Islet precursor cell (in vitro differentiated cells): ENCODE results near the gene CAPN1.
"Not testable (repeated sequence)": the region's sequence is repeated elsewhere in the genome, so short reads cannot be mapped to it uniquely, and the experiment has no call there.

Experiments used
- DNase-seq: peaks from one replicate; pipeline ENCODE4 v3.0.0-alpha.2; 2018

The CAPN1 gene

DNA sequence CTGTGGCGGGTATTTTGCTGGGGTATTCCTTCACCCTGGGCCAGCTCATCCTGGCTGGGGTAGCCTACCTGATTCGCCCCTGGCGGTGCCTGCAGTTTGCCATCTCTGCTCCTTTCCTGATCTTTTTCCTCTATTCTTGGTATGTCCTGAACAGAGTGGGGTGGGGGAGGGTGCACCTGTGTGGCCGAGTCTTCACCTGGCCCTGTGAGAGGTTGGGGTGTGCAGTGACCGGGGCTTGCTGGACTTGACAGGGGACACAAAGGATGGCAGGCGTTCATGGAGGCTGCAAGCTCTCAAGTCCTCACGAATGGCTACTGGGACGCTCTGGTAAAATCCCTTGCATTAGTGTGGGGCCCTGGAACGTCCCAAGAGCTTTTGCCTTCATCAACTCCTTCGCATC is 39.3 kb downstream of the CAPN1 start:
- DNase-seq: no peak

DNA sequence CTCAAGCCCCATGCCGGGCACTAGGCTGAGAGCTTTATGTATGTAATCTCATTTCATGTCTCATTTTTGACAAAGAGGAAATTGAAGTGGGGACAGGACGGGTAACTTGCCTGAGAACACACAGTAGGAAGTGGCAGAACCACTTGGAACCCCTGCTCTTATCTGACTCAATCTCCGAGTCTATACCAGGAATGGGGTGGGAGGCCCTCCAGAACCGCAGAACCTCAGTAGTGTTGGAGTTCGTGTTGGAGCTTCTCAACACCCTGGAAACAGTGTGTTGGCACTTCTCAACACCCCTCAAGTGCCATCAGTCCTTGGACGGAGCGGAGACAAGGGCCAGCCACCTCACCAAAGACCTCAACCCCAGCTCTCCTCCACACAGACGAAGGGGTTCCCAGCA is 41.3 kb downstream of the CAPN1 start:
- DNase-seq: no peak

DNA sequence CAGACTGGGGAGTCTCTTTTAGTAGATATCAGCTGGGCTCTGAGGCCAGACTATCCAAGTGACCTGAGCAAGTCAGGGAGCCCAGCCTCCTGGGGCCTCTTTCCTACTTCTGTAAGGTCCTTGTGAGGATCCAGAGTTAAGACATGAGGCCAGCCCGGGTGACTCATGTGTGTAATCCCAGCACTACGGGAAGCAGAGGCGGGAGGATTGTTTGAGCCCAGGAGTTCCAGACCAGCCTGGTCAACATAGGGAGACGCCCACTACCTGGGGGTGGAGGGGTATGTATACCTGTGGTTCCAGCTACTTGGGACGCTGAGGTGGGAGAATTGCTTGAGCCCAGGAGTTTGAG is 43.2 kb downstream of the CAPN1 start:
- DNase-seq: peak; percentile 94

DNA sequence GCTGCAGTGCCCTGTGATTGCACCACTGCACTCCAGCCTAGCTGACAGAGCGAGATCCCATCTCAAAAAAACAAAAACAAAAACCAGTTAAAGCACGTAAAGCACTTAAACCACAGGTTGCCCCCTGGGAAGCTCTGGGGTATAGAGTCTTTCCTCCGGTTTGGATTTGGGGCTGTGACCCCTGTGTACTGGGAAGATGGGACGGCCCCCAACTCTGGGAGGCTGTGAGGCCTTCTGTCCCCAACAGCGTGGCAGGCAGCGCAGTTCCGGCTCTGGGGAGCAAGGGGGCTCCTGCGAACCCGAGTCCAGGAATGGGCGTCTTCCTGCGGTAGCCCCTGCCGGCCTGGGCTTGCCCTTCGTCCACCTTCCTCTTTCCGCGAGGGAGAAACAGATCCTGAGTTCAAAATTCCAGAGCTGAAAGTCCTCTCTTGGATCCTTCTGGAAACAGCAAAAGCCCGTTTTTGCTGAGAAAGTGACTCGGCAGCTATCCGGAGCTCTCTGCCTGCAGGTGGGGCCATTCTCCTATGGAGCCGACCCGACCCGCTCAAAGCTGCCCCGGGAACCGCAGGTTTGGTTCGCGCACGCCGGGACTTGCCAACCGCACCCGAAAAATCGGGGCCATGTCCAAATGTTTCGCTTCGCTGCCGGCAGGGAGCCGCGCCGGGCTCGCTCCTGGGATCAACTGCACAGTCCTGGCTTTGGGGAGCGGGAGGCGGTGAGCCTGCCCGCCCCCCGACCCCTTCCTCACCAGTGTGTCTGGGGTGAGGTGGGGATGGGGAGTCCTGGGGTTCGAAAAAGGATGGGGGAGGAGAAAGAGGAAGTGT is 43.8 kb downstream of the CAPN1 start:
- DNase-seq: peak; percentile 78

DNA sequence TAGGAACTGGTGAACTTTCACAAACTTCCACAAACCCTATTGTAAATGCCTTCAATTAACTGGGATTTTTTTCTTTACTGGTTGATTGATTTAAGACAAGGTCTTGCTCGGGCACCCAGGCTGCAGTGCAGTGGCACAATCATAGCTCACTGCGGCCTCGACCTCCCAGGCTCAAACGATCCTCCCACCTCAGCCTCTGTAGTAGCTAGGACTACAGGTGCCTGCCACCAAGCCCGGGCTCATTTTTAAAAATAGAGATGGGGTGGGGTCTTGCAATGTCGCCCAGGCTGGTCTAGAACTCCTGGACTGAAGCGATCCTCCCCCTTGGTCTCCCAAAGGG is 44.3 kb downstream of the CAPN1 start:
- DNase-seq: no peak

DNA sequence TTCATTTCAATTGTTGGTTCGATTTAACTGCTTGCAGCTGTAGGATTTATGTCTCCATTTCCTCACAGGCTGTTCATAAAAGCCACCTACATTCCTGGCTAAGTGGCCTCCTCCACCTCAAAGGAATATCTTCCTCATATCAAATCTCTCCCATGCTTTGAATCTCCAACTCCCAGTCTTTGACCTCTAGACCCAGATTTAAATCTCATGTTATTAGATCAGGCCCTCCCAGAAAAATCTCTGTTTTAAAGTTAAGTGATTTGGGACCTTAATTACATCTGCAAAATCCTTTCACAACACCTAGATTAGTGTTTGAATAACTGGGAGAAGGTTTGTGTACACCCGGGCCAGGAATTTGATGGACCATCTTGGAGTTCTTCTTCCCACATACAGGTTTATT is 46.2 kb downstream of the CAPN1 start:
- no peak for DNase-seq

DNA sequence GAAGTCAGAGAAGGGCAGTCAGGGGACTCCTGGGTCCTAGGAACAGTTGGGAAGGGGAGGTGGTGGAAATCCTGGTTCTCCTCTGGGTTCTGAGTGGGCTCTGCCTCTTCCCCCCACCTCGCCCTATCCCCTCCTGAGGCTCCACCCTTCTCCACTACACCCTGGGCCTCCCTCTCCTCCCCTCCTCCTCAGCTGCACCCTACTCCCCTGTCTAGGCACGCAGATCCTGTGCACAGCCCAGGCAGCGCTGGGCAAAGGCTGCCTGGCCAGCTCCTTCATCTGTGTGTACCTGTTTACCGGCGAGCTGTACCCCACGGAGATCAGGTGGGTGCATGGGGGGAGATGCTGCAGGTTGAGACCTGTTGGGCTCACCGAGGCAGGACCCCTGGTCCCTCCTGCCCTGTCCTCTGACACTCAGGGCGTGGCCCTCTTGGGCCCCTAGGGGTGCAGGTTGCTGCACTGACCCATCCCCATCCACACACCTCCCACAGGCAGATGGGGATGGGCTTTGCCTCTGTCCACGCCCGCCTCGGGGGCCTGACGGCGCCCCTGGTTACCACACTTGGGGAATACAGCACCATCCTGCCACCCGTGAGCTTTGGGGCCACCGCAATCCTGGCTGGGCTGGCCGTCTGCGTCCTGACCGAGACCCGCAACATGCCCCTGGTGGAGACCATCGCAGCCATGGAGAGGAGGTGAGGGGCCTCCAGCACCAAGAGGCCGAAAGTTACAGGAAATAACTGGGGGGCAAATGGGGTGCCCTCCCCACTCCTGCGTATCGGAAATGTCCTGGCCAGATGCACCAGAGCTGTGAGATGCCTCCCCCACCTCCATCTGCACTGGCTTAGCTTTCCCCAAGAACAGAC is 54.7 kb downstream of the CAPN1 start:
- DNase-seq: no peak

DNA sequence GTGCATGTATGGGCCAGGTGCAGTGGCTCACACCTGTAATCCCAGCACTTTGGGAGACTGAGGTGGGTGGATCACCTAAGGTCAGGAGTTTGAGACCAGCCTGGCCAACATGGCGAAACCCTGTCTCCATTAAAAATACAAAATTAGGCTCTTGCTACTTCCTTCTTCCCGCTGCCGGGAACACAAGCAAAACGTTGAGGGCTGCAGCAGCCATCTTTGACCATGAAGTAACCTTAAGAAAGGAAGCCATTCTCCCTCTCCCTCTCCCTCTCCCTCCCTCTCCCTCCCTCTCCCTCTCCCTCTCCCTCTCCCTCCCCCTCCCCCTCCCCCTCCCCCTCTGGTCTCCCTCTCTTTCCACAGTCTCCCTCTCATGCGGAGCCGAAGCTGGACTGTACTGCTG is 56.6 kb downstream of the CAPN1 start:
- not testable (repeated sequence) for DNase-seq

DNA sequence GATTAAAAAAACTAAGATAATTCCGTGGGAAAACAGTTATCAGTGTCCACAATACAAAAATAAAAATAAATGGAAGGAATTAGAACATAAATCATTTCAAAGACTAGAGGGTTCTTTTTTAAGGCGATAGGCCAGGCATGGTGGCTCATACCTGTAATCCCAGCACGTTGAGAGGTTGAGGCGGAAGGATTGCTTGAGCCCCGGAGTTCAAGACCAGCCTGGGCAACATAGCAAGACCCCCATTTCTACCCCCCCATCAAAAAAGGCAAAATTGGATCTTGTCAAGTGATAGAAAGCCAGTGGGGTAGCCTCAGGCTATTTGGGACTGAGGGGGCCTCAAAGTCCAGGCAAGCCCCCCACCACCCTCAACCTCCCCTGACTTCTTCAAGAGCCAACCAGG is 59.4 kb downstream of the CAPN1 start:
- no peak for DNase-seq

DNA sequence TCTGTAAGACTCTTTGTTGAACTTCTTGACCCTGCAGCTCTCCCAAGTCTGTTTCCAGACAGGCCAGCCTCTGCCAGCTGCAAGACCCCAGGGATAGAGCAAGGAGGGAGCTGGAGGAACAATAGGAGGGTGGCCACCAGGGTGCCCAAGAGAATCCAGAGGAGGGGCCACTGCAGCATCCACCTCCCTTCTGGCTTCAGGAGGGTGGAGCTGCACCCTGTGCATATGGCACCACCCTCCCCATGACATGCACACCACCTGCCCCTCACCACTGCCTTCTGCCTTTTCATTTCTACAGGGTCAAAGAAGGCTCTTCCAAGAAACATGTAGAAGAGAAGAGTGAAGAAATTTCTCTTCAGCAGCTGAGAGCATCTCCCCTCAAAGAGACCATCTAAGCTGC is 60.0 kb downstream of the CAPN1 start:
- DNase-seq: no peak

DNA sequence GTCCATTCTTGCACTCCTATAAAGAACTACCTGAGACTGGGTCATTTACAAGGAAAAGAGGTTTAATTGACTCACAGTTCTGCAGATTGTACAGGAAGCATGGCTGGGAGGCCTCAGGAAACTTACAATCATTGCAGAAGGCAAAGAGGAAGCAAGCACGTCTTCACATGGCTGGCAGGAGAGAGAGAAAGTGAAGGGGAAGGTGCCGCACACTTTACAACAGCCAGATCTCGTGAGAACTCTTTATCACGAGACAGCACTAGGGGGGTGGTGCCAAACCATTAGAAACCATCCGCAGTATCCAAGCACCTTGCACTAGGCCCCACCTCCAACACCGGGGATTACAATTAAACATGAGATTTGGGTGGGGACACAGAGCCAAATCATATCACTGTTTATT is 60.7 kb downstream of the CAPN1 start:
- no peak for DNase-seq

DNA sequence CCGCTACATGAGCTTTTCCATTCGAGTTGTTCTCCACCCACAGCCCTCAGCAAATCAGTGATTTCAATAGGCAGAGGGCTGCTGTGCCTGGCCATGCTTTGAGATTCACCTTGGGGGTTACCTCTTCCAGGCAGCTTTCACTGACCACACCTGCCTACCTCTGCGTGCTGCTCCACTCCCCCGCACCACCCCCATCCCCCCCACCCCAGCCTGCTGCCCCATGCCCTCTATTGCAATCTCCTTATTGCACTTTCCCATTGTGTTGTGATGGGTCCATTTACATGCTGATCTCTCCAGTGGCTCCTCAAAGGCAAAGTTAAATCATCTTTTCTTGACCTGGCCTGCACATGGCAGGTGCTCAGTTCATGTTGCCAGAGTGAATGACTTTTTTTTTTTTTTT is 62.1 kb downstream of the CAPN1 start:
- DNase-seq: no peak

DNA sequence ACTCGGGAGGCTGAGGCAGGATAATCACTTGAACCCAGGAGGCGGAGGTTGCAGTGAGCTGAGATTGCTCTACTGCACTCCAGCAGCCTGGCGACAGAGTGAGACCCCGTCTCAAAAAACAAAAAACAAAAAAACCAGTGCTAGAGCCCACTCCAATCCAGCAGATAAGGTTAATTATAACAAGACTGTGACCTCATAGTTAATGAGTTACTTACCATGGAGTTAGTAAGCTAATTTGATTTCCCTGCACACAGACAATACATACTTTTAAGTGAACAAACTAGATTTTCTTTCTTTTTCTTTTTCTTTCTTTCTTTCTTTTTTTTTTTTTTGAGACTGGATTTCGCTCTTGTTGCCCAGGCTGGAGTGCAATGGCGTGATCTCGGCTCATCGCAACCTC is 63.3 kb downstream of the CAPN1 start:
- not testable (repeated sequence) for DNase-seq

DNA sequence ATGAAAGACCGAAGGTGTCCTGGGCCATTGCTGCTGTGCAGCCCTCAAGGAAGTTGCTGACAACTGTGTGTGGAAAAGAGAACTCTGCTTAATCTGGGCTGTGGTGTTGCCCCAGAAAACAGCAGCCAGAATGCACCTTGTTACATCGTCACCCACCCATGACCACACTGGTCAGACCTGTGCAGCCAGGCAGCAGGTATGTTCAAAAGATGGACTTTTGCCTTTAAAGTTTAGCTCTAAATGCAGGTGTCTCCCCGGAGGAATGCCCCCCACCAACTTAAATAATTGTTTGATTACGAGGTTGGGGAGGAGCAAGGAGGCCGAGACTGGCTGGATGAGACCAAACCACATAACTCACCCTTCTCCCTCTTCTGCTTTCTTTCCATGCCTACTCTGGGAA is 64.8 kb downstream of the CAPN1 start:
- DNase-seq: no peak

DNA sequence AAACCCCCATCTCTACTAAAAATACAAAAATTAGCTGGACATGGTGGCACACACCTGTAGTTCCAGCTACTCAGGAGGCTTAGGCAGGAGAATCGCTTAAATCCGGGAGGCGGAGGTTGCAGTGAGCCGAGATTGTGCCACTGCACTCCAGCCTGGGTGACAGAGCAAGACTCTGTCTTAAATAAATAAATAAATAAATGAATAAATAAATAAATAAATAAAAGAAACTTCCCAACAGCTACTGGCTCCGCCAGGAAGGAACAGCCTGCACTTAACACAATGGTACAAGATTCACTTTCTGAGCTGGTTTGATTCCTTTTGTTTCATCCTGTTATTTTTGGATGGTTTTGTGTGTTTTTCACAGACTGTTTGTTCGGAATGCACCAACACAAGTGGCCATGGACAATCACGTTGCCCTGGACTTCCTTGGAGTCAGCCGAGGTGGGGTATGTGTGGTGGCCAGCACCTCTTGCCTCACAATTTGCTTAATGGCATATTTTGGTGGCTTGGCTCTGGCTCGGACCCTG is 66.5 kb downstream of the CAPN1 start:
- DNase-seq: not testable (repeated sequence)

DNA sequence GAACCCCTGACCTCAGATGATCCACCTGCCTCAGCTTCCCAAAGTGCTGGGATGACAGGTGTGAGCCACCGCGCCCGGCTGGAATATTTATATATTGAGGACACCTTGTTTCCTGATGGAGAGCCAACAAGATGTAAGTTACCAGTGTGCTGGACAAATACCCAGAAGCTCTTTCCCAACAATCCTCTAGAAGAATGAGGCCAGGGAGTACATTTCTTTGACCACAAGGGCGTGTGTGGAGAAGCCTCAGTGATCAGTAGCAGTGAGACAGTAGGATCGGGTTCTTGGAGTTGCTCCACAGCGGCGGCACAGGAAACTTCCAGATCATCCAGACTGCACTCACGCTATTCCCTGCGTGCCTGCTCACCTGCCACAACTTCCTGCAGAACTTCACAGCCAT is 69.7 kb downstream of the CAPN1 start:
- no peak for DNase-seq

DNA sequence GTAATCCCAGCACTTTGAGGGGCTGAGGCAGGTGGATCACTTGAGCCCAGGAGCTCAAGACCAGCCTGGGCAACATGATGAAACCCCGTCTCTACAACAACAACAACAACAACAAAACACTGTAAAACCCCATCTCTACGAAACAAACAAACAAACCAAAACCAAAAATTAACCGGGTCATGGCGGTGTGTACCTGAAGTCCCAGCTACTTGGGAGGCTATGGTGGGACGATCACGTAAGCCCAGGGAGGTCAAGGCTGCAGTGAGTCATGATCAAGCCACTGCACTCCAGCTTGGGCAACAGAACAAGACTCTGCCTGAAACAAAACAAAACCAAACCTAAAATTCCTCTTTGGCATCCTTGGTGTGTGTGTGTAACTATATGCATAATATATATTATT is 73.0 kb downstream of the CAPN1 start:
- no peak for DNase-seq

DNA sequence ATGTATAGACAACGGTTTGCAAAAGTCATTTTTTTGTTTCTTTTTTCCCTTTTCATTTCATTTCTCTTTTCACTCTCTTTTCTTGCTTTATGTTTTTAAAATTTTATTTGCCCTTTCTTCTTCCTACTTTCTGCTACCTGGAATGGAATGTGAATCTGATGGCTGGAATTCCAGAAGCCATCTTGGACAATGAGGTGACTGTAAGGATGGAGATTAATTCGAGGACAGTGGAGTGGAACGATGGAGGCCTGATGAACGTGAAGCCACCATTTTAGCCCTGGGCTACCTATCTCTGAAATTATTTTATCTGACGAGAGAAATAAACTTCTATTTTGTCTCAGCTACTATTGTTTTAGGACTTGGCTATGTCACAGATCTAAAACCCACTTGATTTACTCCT is 77.3 kb downstream of the CAPN1 start:
- no peak for DNase-seq

DNA sequence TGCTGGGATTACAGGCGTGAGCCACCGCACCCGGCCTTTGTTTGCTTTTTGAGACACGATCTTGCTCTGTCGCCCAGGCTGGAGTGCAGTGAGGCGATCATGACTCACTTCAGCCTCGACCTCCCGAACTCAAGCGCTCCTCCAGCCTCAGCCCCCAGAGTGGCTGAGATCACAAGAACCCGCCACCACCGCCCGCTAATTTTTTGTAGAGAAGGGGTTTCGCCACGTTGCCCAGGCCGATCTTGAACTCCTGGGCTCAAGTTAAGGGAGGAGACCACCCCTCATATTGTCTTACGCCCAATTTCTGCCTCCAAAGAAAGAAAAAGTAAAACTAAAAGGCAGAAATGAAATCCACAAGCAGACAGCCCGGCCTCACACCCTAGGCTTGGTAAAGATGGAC is 78.6 kb downstream of the CAPN1 start:
- no peak for DNase-seq

DNA sequence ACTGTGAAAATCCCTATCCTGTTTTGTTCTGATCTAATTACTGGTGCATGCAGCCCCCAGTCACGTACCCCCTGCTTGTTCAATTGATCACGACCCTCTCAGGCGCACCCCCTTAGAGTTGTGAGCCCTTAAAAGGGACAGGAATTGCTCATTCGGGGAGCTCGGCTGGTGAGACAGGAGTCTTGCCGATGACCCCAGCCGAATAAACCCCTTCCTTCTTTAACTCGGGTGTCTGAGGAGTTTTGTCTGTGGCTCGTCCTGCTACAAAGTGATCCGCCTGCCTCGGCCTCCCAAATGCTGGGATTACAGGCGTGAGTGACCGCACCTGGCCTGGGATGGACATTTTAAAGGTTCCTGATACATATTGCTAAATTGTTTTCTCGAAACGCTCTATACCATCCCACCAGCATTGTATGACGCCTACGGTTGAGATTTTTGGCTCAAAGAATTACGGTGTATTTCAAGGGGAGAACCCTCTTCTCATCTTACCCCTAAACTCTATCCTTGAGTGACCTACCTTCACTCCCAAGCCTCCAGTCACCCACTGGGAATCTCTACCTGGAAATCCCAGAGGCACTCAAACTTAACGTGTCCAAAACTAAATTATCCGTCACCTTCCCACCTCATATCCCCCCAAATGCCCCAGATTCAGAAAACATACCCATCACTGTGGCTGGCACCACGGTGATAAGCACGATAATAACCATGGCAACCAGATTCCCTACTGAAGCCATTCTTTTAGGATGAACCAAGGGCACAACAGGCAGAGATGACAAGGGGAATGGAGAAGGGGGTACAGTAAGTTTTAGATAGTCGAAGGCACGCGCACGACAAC is 79.2 kb downstream of the CAPN1 start:
- no peak for DNase-seq
